NOMO-1 (cell line): Measurements from ENCODE around the gene CDKN2AIP.

Experiments used
- DNase-seq, 2 experiments: peaks; one replicate each; lab custom pipeline; 2025; ENCODE audit not compliant: unreplicated experiment in 2 of 2; lab: John Stamatoyannopoulos, UW

CDKN2AIP gene, protein sequence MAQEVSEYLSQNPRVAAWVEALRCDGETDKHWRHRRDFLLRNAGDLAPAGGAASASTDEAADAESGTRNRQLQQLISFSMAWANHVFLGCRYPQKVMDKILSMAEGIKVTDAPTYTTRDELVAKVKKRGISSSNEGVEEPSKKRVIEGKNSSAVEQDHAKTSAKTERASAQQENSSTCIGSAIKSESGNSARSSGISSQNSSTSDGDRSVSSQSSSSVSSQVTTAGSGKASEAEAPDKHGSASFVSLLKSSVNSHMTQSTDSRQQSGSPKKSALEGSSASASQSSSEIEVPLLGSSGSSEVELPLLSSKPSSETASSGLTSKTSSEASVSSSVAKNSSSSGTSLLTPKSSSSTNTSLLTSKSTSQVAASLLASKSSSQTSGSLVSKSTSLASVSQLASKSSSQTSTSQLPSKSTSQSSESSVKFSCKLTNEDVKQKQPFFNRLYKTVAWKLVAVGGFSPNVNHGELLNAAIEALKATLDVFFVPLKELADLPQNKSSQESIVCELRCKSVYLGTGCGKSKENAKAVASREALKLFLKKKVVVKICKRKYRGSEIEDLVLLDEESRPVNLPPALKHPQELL

DNA sequence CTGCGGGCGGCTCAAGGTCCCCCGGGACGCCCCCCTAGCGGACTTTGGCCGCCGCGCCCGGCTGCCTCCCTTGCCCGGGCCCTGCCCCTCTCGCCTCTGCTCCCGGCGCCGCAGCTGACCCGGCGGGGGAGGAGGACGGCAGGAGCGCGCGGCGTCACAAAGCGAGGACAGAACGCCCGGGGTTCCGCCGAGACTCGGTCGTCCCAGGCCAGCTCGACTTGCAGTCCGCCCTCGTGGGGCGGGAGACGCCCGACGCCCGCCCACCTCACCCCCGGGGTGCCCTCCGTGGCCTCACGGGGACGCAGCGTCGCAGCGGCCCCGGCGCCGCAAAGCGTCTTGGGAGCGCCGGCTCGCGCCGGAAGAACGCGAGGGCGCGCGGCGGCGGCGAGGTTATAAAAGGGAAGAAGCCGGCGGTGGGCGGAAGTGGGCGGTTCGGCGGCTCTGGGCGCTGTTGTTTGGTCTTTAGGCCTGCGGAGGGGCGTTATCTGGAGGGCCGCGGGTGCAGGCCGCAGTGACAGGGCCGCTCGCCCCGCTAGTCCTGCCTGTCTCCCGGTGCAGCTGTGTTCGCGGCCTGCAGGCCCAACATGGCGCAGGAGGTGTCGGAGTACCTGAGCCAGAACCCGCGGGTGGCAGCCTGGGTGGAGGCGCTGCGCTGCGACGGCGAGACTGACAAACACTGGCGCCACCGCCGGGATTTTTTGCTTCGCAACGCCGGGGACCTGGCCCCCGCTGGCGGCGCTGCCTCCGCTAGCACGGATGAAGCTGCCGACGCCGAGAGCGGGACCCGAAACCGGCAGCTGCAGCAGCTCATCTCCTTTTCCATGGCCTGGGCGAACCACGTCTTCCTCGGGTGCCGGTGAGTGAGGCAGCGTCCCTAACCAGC is at the start of gene CDKN2AIP:
TSS of gene CDKN2AIP (plus strand) at position 423 of the 883 bp plus-strand sequence. CDS start at position 585, 162 bp downstream.
- DNase-seq = peak; percentile 91 to 94

DNA sequence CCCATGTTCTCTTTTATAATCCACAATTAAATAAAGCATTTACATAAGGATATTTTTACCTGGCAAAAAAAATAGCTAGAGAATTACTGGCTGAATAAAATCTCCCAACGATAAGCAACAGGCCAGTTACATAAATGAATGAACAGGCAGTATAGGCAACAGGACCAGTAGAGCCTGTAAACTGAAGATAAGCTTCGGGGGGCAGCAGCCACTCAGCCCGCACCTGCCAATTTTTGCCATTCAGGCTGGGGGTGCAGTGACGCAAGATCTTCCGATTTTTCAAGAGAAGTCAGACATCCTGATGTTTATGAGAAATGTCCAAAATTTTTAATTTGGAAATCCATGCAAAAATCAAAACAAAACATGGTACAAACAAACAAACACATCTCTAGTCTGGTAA is 49.0 kb upstream of the CDKN2AIP start:
- no peak for DNase-seq

DNA sequence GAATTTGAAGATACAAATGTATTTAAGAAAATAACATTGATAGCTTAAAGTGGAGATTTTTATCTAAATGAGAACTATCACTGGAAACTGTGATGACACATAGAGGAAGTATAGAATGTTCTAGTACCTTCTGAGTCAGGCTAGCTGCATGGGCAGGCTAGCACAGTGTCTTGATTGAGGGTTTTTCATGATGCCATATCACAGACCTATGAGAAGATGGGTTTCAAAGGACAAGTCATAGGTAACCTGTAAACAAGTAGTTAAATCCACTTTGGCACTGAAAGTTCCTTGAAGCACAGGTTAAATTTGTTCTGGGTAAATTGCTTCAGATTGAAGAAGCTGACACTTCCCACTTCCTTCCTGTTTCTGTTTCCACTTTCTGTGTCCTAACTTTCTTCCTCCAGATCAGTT is 48.2 kb upstream of the CDKN2AIP start:
- DNase-seq = peak in 1 of 2 experiments; percentile 60

DNA sequence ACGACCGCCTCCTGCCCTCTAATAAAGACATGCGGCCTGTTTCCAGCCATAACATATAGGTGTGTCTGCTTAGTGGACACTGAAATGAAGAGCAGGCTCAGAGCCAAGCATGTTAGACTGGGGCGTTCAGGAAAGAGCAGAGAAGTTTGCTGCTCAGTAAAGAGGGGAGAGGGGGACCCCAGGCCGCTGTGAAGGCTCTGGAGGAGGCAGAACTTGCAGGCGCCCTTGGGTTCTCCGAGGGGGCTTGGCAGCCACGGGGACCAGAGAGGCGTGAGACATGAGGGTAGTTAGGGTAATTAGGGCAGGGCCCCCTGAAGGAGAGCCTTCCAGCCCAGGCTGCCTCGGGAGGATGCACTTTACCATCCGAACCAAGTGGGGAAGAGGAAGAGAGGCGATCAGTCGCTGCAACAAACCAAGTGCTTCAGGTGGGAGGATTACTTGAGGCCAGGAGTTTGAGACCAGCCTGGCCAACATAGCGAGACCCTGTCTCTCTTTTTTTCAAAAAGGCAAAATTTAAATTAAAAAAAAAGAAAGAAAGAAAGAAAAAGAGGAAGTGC is 46.6 kb upstream of the CDKN2AIP start:
- no peak for DNase-seq

DNA sequence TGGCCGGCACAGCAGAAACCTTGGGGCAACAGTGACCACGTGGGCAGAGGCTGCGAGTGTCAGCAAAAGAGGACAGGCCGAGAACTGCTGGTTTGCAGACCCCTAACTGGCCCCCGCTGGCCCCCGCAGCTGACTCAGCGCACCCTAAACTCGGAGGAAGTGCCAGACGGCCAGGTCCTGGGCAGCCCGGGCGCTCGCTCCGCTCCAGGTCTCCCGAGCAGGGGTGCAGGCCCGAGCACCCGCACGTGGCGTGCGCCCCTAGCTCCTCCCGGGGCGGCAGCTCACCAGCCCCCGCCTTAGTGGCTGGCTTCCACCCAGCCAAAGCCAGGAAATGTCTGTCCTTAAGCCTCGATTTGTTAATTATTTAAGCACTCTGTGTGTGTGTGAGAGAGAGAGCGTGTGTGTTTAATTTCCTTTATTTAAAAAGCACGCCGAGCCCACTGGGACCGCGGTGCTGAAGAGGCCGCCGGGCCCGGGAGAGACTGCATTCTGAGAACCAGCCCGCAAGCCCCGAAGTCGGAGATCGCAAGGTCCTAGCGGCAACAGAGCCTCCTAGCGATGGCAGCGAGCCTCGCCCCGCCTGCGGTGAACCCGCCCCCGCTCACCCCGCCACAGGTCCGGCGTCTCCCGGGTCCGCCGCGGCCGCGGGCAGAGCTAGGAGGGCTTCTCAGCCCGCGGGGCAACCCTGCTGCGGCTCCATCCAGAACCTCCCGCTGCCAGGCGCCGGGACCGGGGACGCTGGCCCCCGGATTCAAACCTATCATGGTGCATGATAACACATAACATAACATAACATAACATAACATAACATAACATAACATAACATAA is 45.9 kb upstream of the CDKN2AIP start:
- DNase-seq = peak; percentile 64 to 71

DNA sequence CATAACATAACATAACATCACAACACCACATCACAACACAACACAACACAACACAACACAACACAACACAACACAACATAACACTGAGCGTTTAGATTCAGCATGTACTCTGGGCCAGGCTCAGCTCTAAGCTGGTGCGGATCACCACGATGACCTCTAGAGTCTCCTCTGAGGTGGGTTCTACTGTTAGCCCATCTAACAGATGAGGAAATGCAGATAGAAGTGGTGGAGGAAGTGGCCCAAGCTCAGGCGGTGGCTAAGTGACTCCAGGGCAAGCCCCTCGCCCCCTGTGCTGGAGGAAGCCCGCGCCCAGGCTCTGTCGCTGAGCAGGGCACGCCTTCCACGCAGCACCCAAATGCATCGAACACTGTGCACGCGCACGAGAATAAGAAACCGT is 45.3 kb upstream of the CDKN2AIP start:
- peak in 1 of 2 experiments; percentile 37 for DNase-seq

DNA sequence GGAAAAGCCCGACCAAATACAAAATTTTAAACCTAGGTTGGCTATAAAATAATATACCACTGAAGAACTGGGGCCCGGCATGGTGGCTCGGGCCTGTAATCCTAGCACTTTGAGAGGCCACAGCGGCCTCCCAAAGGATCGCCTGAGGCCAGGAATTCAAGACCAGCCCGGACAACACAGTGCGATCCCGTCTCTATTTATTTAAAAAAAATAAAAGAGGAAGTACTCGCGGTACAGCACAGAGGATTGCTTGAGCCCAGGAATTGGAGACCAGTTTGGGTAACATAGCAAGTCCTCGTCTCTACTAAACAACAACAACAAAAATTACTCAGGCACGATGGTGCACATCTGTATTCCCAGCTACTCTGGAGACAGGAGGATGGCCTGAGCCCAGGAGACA is 44.8 kb upstream of the CDKN2AIP start:
- peak; percentile 23 to 57 for DNase-seq

DNA sequence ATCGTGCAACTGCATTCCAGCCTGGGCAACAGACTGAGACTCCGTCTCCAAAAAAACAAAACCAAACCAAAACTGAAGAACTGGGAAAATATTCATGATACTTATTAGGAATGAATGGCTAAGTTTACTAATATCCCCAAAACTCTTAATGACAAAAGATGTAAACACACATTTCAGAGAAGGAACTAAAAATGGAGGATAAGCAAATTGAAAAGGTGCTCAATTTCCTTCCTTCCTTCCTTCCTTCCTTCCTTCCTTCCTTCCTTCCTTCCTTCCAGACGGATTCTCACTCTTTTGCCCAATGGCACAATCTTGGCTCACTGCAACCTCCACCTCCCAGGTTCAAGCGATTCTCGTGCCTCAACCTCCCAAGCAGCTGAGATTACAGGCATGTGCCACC is 44.4 kb upstream of the CDKN2AIP start:
- no peak for DNase-seq

DNA sequence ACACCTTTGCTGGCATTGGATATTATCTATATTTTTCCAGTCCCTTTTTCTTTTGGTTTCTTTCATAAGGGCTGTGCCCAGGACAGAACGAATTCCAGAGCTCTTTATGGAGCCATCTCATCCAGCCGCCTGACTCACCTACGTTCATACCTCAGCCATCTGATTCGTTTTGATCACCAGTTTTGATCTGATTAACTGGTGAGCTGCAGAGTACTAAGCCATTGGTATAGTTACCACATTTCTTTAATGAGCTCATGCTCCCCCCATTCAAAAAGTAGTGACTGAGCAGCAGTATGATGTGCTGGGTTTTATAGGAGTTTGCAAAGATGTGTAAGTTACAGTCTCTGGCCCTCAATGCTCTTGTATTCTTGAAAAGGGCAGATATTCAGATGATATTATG is 43.0 kb upstream of the CDKN2AIP start:
- no peak for DNase-seq

DNA sequence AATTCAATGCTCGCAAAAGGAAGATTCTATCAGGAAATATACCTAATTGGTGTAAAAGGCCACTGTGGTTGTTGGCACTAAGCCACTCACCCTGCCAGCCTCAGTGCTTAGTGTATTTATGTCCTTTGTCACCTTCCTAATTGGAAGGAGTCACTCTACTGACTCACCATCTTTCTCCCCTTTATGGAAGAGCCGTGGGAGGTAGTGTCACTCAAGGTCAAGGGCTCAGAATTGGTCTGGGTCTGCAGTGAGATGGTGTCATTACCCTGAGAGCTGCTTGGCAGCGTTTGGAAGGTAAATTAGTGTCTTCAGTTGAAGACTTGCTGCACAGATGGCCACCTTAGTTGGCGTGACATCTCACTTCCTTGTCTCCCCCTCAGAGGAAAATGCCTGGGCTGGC is 41.7 kb upstream of the CDKN2AIP start:
- DNase-seq = no peak

DNA sequence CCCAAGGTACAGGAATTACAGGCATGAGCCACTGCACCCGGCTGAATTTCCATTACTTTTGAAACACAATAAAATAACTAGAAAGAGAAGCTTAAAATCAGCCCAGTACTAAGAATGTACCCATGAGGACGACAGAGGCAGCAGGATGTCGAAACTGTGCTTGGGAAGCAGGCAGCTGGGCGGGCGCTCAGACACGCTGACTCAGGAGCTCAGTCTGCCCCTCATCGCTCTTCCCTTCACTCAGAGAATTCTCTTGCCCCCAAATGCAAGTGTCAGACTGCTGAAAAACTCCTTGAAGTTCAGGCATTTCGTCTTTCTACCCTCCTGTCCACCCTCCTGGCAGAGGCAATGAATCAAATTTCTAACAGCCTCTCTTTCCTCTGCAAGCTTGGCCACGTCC is 41.0 kb upstream of the CDKN2AIP start:
- DNase-seq = no peak

DNA sequence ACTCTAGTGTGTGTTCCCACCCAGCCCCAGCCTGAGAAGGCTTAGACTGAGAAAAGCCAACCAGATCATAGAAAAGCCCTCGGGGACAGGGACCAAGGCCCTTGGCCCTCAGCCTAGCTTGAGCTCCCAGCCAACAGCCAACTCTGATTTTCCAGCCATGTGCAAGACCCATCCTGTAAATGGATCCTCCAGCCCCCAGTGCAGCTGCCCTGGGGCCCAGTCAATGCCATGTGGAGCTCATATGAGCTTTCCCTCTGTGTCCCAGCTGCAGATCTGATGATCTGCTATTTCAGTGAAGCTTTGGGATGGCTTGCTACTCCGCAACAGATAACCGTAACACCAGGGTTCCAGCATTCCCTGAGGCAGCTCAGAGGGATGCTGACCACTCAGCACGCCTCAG is 40.5 kb upstream of the CDKN2AIP start:
- DNase-seq = no peak

DNA sequence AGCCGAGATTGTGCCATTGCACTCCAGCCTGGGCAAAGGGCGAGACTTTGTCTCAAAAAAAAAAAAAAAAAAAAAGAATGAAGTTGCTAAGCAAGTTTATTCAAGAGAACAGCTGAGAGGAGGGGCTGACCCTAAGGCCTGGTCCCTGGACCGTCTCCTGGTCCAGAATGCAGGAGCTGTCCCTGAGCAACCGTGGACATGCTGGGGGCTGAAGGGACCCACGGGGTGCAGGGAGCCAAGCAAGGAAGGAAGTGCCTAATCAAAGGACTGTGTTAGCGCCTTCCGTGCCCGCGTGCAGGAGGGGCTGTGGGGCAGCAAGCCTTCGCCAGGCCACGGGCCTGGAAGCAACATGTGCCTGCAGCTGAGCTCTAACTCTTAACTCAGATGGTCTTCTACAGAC is 39.1 kb upstream of the CDKN2AIP start:
- no peak for DNase-seq

DNA sequence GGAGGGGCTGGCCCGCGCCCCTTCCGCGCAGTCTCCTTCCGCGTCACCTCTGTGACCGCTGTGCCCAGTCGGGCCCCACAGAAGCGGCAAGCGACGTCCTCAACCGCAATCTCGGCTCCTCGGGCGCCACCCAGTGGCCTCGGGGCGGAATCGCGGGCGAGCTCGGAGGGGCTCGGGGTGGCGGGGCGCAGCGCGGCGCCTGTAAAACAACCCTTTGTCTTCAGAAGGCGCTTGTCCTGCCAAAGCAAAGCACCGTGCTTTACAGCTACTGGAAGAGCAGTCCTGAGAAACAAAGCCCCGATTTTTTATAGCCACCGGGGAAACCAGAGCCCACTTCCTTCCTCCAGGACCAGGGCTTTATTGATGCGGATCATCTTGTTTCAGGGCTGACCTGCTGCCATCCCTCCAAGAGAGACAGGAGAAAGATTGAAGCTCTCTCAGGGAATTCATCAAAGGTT is 37.3 kb upstream of the CDKN2AIP start:
- DNase-seq = peak; percentile 72 to 75

DNA sequence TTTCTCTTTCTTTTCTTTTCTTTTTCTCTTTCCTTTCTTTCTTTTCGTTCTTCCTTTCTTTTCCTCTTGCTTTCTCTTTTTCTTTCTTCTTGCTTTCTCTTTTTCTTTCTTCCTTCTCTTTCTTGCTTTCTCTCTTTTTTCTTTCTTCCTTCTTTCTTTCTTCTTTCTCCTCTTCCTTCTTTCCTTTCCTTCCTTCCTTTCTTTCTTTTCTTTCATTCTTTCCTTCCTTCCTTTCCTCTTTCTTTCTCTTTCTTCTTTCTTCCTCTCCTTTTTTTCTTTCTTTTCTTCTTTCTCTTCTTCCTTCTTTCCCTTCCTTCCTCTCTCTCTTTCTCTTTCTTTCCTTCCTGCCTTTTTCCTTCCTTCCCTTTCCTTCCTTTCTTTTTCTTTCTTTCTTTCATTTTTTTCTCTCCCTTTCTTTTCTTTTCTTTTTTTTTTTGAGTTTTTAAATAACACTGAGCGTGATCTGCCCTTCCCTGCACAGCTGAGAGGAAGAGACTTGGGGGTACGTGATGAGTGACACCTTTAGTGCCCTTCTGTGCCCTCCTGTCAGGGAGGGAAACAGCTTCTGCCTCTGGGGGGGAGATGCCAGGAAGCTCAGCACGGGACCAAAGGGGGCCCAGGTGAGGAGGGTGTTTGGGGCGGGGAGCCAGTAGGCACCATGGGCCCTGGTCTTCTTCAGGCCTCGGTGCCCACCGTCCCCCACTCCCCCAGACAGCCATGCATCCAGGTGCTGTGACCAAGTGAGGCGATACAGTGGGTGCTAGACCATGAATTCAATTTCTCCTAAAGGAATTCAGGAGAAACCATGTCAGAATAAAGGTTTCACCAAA is 36.6 kb upstream of the CDKN2AIP start:
- DNase-seq = no peak

DNA sequence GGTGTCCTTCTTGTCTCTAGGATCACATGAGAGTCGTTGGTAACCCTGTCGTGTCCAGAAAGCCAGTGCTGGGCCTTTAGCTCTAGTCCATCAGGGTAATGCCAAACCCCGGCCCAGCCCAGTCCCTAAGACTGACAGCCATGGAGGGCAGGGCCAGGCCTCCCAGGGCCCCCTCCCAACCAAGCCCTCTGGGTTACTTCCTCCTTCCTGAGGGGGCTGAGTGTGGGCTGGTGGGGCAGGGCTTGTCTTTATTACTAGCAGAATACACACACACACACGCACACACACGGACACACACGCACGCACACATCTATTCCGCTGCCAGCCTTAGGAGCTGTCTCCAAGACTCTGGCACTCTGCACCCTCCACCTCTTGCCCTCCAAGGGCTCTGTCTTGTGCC is 35.6 kb upstream of the CDKN2AIP start:
- DNase-seq = no peak

DNA sequence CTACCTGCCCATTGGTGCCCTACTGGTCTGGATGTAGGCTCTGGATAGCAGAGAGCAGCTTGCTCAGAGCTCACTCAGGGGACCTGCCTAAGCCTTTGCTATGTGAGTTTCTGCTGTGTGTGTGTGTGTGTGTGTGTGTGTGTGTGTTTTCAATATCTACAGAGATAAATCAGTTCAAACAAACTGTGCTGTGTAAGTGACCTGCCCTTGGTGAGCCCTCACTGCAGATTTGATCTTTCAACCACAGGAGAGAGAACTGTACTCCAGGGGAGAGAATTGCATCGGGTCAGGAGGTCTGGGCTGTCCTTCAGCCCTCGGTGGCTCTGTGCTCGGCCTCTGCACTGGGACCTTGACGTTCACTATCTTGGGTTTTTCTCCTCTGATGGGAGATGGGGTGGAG is 35.0 kb upstream of the CDKN2AIP start:
- DNase-seq = no peak

DNA sequence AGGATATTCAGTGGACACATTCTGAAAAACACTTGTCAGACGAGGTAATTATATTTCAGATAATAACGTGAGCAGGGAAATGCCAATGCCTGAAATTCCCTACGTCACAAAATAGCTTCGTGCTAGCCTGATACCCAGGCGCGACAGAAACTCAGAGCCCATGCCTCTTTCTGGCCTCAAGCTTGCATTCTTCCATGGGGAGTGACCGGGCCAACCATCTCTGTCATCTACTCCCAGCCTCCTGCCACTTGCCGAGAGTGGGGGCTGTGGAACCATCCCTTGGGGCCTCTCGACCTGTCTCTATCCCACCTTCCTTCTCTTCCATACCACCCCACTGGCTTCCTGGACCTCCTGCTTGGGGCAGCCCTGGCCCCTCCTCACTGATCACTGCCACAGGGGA is 34.5 kb upstream of the CDKN2AIP start:
- DNase-seq = no peak

DNA sequence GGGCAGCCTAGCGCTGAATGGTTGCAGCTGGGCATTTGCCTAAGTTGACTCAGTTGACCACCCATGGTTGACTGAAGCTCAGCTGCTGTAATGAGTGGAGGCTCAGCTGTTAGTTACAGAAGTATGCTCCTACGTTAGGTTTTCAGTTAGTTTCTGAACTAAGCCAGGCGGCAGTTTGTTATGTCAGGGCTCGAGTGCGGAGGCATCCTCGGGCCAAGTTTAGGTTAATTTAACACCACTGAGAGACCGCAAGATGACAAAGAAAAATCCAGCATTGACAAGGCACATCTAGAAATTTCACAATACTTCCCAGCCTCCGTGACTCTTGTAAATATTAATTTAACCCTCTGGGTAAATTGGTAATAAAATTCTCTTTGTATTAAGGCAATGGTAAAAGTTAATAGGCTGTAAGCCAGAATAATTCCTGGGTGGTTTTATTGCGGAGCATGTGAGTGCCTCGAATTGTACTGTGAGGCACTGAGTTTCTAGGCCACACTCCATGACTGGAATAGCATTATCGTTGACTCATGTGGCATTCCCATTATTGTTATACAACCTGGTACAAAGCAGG is 33.1 kb upstream of the CDKN2AIP start:
- DNase-seq = peak in 1 of 2 experiments; percentile 44
